ENCODE data around the gene NDUFB7.
"Not testable (repeated sequence)": the region's sequence is repeated elsewhere in the genome, so short reads cannot be mapped to it uniquely, and the experiment has no call there.

NDUFB7 gene

DNA sequence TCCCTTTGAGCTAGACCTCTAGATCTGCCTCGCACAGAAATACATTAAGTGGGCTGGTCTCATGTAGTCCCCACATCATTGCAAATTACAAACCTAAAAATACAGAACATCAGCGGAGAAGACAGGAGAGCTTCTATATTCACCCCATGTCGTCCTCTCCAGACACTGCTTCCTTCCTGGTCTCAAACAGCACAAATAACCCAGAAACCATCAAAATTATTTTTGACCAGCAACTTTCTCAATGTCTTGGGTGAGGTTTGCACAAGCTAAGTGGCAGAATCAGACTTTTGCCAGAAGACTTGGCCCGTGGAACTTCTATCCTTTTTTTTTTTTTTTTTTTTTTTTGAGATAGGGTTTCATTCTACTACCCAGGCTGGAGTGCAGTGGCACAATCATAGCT, 39.2 kb upstream of the NDUFB7 start:
- H3K4me2 ChIP-seq, result peak overlapping the region; percentile 43 to 85 (median 80)
- peaks cover 40 to 97% (median 71%) of the 10 kb centered on the region in 10 experiments for H3K4me1 ChIP-seq
- H3K27ac ChIP-seq, result peak overlapping the region in 10 of 11 experiments; percentile 29 to 93 (median 87); a peak in 19 of 22 replicates
- peaks cover 0 to 1% (median 0%) of the 10 kb centered on the region in 11 experiments; a peak in 1 of 22 replicates for H3K9me3 ChIP-seq (replicated peaks in 1 of 11)
- H4K20me1 ChIP-seq, result no peaks in the 10 kb centered on the region
- peak overlapping the region in 2 of 10 experiments; percentile 0 to 43; a peak in 2 of 20 replicates for H3K4me3 ChIP-seq
- peaks cover 0 to 8% (median 3%) of the 10 kb centered on the region in 11 experiments; a peak in 10 of 22 replicates for H3K27me3 ChIP-seq
- 0 out of 22 replicates have a peak, but pooled peaks of 1 of the 11 experiments have one; percentile 18 for TF ChIP-seq Cebpa-rat (IDR thresholded peaks at IDR 0.05)
- peak overlapping the region in 9 of 11 experiments; percentile 8 to 76 (median 51); a peak in 15 of 22 replicates for H3K9ac ChIP-seq
- H3K36me3 ChIP-seq, result no peaks in the 10 kb centered on the region; a peak in 1 of 22 replicates

DNA sequence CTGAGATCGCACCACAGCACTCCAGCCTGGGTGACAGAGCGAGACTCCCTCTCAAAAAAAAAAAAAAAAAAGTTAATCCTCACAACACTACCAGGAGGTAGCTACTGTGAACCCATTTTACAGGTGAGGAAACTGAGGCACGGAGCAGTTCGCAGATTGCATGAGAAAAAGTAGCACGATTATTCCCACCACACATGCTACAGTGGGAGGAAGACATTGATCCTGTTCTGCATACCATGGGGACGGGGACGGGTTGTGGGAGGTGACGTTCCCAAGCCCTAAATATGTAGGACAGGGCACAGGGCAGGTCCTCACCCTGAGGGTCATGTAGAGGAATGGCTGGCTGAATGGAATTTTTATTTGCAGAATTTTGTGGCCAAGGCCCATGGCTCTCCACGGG, 34.8 kb upstream of the NDUFB7 start:
- Histone ChIP-seq H3K27me3 (peaks cover 5 to 21% (median 16%) of the 10 kb centered on the region in 11 experiments; a peak in 15 of 22 replicates), H3K4me1 (peaks cover 40 to 82% (median 54%) of the 10 kb centered on the region in 10 experiments), H3K36me3 (peaks cover 0 to 12% (median 0%) of the 10 kb centered on the region in 11 experiments; a peak in 6 of 22 replicates), H3K27ac (no peak overlapping the region), H3K9me3 (replicated peaks in 1 of 11) (peaks cover 14 to 19% (median 17%) of the 10 kb centered on the region in 11 experiments), H3K9ac (no peak overlapping the region), H3K4me3 (no peak overlapping the region), H3K4me2 (peak overlapping the region in 4 of 11 experiments; percentile 19 to 77 (median 60); a peak in 7 of 22 replicates), H4K20me1 (no peaks in the 10 kb centered on the region)
- no peak for TF ChIP-seq Cebpa-rat (IDR thresholded peaks at IDR 0.05)

DNA sequence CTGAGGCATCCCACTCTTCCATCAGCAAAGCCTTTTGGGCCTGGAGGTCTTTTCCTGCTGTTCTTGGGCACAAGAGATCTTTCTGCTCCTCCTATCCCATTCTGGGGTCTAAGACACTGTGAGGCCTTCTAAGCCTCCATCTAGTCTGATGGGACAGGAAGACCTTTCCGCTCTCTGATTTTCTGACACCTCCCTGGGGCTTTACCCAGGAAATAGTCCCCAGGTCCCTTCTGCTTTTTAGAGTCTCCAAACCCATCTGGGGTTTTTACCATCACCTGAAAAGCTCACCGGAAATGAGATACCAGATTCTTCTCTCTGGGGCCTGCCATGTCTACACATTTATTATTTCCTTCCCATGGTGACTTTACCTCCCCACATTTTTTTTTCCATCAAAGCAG, 32.1 kb upstream of the NDUFB7 start:
- Histone ChIP-seq H3K36me3 (peaks cover 0 to 25% (median 0%) of the 10 kb centered on the region in 11 experiments; a peak in 6 of 22 replicates), H3K9ac (peak overlapping the region in 1 of 11 experiments; percentile 15; a peak in 1 of 22 replicates), H3K4me3 (no peak overlapping the region), H3K27ac (peak overlapping the region in 4 of 11 experiments; percentile 23 to 48 (median 30); a peak in 4 of 22 replicates), H3K9me3 (replicated peaks in 1 of 11) (peaks cover 14 to 27% (median 19%) of the 10 kb centered on the region in 11 experiments), H3K27me3 (peaks cover 5 to 21% (median 16%) of the 10 kb centered on the region in 11 experiments; a peak in 15 of 22 replicates), H4K20me1 (no peaks in the 10 kb centered on the region), H3K4me1 (peaks cover 21 to 56% (median 33%) of the 10 kb centered on the region in 10 experiments), H3K4me2 (peak overlapping the region; percentile 37 to 86 (median 67))
- TF ChIP-seq Cebpa-rat (IDR thresholded peaks at IDR 0.05), result no peak

DNA sequence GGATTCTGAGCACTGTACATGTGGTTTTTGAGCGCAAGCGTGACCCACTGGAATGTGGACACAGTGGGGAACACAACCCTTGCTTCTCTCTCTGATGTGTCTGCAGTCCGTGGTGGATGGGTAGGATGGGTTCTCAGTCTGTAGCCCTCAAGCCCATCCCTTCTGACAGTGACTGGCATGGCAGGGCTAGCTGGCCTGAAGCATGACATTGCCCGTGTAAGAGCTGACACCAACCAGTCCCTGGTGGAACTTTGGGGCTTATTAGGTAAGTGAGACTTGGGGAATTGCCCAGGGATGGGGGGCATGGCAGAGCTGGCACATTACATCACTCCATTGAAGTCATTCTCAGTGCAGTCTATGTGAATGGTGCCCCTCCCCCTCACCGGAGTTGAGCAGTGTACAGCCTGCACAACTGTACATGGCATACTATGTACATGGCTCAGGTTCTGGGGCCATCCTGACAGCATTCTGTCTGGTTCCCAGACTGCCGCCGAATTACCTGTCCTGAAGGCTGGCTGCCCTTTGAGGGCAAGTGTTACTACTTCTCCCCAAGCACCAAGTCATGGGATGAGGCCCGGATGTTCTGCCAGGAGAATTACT, 27.8 kb upstream of the NDUFB7 start:
- H3K9ac ChIP-seq, result no peak overlapping the region
- H4K20me1 ChIP-seq, result no peaks in the 10 kb centered on the region
- H3K9me3 ChIP-seq (replicated peaks in 1 of 11), result peaks cover 25 to 58% (median 30%) of the 10 kb centered on the region in 11 experiments
- H3K4me1 ChIP-seq, result peaks cover 11 to 16% (median 14%) of the 10 kb centered on the region in 10 experiments
- H3K27ac ChIP-seq, result no peak overlapping the region
- H3K4me3 ChIP-seq, result no peak overlapping the region
- H3K4me2 ChIP-seq, result no peak overlapping the region
- no peak for TF ChIP-seq Cebpa-rat (IDR thresholded peaks at IDR 0.05)
- H3K27me3 ChIP-seq, result peaks cover 0 to under 1% (median 0%) of the 10 kb centered on the region in 11 experiments; a peak in 5 of 22 replicates
- H3K36me3 ChIP-seq, result peaks cover 0 to 58% (median 0%) of the 10 kb centered on the region in 11 experiments; a peak in 9 of 22 replicates

DNA sequence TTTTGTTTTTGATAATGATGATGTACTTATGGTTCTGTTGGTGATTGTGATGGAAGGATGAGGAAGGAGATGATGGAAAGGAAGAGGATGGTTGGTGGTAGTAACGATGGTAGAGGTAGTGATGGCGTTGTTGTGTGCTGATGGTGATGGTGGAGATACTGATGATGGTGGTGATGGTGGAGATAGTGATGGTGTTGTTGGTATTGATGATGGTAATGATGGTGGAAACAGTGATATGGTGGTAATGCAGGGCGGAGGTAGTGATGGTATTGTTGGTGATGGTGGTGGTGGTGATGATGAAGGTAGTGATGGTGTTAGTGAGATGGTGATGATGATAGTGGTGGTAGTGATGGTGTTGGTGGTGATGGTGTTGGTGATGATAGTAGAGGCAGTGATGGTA, 23.7 kb upstream of the NDUFB7 start:
- Histone ChIP-seq H3K36me3 (peaks cover 0 to 47% (median 0%) of the 10 kb centered on the region in 11 experiments; a peak in 9 of 22 replicates), H4K20me1 (no peaks in the 10 kb centered on the region), H3K9me3 (replicated peaks in 1 of 11) (peaks cover 6 to 37% (median 13%) of the 10 kb centered on the region in 11 experiments; a peak in 19 of 22 replicates), H3K27ac (no peak overlapping the region), H3K9ac (no peak overlapping the region), H3K27me3 (no peaks in the 10 kb centered on the region; a peak in 2 of 22 replicates), H3K4me1 (peaks cover 0 to 8% (median 0%) of the 10 kb centered on the region in 10 experiments; a peak in 2 of 20 replicates), H3K4me2 (no peak overlapping the region), H3K4me3 (no peak overlapping the region)
- no peak for TF ChIP-seq Cebpa-rat (IDR thresholded peaks at IDR 0.05)

DNA sequence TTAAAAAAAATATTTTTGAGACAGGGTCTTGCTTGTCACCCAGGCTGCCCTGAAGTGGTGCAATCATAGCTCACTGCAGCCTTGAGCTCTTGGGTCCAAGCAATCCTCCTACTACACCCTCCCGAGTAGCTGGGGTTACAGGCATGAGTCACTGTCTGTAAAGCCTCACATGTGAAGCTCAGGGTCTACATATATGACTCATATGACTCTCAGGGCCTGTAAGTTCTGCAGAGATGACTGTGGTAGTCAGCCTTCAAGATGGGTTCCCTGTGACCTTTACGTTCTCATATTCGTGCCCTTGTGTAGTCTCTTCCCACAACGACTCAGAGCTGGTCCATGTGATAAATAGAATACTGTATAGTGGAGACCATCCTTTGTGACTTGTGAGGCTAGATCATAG, 17.6 kb upstream of the NDUFB7 start:
- H3K27me3 ChIP-seq; H3K36me3 ChIP-seq; H4K20me1 ChIP-seq; H3K9ac ChIP-seq; H3K27ac ChIP-seq; H3K4me1 ChIP-seq; H3K4me3 ChIP-seq; H3K9me3 ChIP-seq (replicated peaks in 1 of 11); H3K4me2 ChIP-seq: not testable (repeated sequence)

DNA sequence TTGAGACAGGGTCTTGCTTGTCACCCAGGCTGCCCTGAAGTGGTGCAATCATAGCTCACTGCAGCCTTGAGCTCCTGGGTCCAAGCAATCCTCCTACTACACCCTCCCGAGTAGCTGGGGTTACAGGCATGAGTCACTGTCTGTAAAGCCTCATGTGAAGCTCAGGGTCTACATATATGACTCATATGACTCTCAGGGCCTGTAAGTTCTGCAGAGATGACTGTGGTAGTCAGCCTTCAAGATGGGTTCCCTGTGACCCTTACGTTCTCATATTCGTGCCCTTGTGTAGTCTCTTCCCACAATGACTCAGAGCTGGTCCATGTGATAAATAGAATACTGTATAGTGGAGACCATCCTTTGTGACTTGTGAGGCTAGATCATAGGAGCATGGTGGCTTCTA, 13.3 kb upstream of the NDUFB7 start:
- not testable (repeated sequence) for H3K4me3 ChIP-seq; H3K27me3 ChIP-seq; H3K27ac ChIP-seq; H3K36me3 ChIP-seq; H4K20me1 ChIP-seq; H3K9me3 ChIP-seq (replicated peaks in 1 of 11); H3K9ac ChIP-seq
- peak overlapping the region in 4 of 11 experiments; percentile 11 to 87 (median 30); a peak in 1 of 22 replicates for H3K4me2 ChIP-seq
- peaks cover 9 to 42% (median 26%) of the 10 kb centered on the region in 10 experiments for H3K4me1 ChIP-seq

DNA sequence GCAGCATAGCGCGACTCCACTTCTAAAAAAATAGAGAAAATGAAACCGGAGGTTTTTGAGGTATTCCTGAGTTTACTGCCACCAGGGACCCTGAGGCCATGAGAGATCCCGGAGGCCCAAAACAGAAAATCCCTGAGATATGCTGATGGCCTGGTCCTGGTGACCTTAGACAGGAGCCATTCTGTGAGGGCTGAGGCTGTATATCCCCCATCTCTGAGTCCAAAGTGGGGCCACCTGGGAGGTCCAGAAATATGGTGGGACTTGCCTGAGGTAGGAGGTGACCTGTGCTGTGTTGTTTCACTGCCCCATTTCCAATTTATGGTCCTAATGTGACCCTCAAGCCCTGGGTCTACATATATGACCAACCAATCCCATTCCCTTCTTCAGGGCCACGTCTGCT, 12.5 kb upstream of the NDUFB7 start:
- H3K4me2 ChIP-seq, result peak overlapping the region in 10 of 11 experiments; percentile 30 to 87 (median 74); a peak in 19 of 22 replicates
- peak overlapping the region in 3 of 11 experiments; percentile 36 to 52 (median 47); a peak in 5 of 22 replicates for H3K9ac ChIP-seq
- H4K20me1 ChIP-seq; H3K36me3 ChIP-seq; H3K27me3 ChIP-seq; H3K9me3 ChIP-seq (replicated peaks in 1 of 11): not testable (repeated sequence)
- H3K4me1 ChIP-seq, result peaks cover 9 to 46% (median 28%) of the 10 kb centered on the region in 10 experiments
- peak overlapping the region in 6 of 10 experiments; percentile 11 to 64 (median 45); a peak in 9 of 20 replicates for H3K4me3 ChIP-seq
- H3K27ac ChIP-seq, result peak overlapping the region in 5 of 11 experiments; percentile 14 to 60 (median 49); a peak in 8 of 22 replicates

DNA sequence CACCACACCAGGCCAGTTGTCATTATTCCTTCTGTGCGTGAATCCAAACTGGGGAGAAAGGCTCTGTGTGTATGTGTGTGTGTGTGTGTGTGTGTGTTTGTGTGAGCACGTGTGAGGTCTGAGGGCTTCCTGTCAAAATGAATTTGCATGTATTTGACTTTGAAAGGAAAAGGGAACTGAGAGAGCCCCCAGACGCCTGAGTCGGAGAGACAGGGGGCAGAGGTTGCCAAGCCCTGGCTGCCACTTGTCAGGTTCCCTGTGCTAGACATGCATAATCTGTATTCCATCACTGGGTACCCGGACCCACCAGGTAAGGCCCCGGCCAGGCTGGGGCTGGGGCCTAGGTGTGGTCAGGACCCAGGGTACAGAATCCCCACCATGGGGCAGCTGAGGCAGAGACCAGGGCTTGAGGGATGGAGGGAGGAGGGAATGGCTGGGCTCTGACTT, 11.1 kb upstream of the NDUFB7 start, which contains the start of gene CLEC17A:
Gene CLEC17A (plus strand): TSS at position 191 of the 447 bp plus-strand sequence. CDS start 77 bp downstream, at position 268.
- no peak for TF ChIP-seq Cebpa-rat (IDR thresholded peaks at IDR 0.05)
- Histone ChIP-seq H3K4me3 (peak within 1 kb of the TSS in 7 of 10 experiments; percentile 7 to 64 (median 43); a peak in 12 of 20 replicates), H3K36me3 (no peaks in the 10 kb centered on the region), H3K9ac (peak within 1 kb of the TSS in 4 of 11 experiments; percentile 1 to 52 (median 42); a peak in 5 of 22 replicates), H3K9me3 (replicated peaks in 1 of 11) (no peaks in the 10 kb centered on the region), H3K4me2 (peak within 1 kb of the TSS; percentile 30 to 87 (median 70)), H3K27ac (peak within 1 kb of the TSS in 5 of 11 experiments; percentile 33 to 60 (median 49); a peak in 9 of 22 replicates), H4K20me1 (no peaks in the 10 kb centered on the region; a peak in 1 of 22 replicates), H3K27me3 (no peaks in the 10 kb centered on the region; a peak in 1 of 22 replicates), H3K4me1 (peaks cover 23 to 61% (median 41%) of the 10 kb centered on the region in 10 experiments)

Measured in BLaER1 treated with 17β-estradiol and CSF1 and Interleukin-3, amounts not matched to agents 10 nM and 100 nM (cell line).